D341Med (cell line): ENCODE measurements around the gene FHL3.

ENCODE experiments used
- DNase-seq: peaks from one replicate; pipeline ENCODE4 v3.0.0; 2012; ENCODE audit warnings: low spot score

FHL3 gene

GRCh38 chr1:38012363-38013226, 7.3 kb upstream of the FHL3 start, which contains the start of gene UTP11:
Gene UTP11, plus strand, starts transcription at chr1:38012734. Its CDS starts 69 bp downstream, at chr1:38012803.
- peak; percentile 90 for DNase-seq

GRCh38 chr1:38009841-38010180, 4.5 kb upstream of the FHL3 start:
- no peak for DNase-seq

- no peak for DNase-seq
Measured at GRCh38 chr1:38009088-38009840, 4.0 kb upstream of the FHL3 start.

- DNase-seq: no peak
Measured at GRCh38 chr1:38006008-38006828, 904 bp upstream of the FHL3 start.

GRCh38 chr1:38004284-38005108, 818 bp downstream of the FHL3 start:
- DNase-seq: no peak

- no peak for DNase-seq
Measured at GRCh38 chr1:38003261-38004250, 1.8 kb downstream of the FHL3 start.

GRCh38 chr1:38000529-38001455, 4.5 kb downstream of the FHL3 start:
- no peak for DNase-seq

- DNase-seq: no peak
Measured at GRCh38 chr1:38000233-38000528, 5.1 kb downstream of the FHL3 start.

- no peak for DNase-seq
Measured at GRCh38 chr1:37999430-38000232, 5.7 kb downstream of the FHL3 start.

GRCh38 chr1:37998913-37999429, 6.3 kb downstream of the FHL3 start:
- no peak for DNase-seq

GRCh38 chr1:37998089-37998808, 7.1 kb downstream of the FHL3 start:
- DNase-seq: no peak

GRCh38 chr1:37997256-37998088, 7.8 kb downstream of the FHL3 start:
- no peak for DNase-seq

GRCh38 chr1:37995751-37996345, 9.5 kb downstream of the FHL3 start:
- no peak for DNase-seq

- no peak for DNase-seq
Measured at GRCh38 chr1:37994886-37995566, 10.3 kb downstream of the FHL3 start.

GRCh38 chr1:37989361-37989930, 15.9 kb downstream of the FHL3 start:
- peak; percentile 47 for DNase-seq
